GM21529 (cell line): ENCODE results near the gene SHE.
"Not testable (repeated sequence)": the region's sequence is repeated elsewhere in the genome, so short reads cannot be mapped to it uniquely, and the experiment has no call there.

ENCODE experiments used
- ATAC-seq: cut with Tn5 transposase; IDR thresholded peaks from one replicate; pipeline ENCODE4 v1.9.1; 2021; ENCODE audit not compliant: unreplicated experiment

Gene SHE

GRCh38 chr1:154502066-154502743 is at the start of gene SHE, which contains the start of gene TDRD10:
Gene SHE (minus strand): TSS chr1:154502412. CDS start chr1:154502026, 386 bp downstream.
Gene TDRD10 (plus strand): TSS chr1:154502219. CDS start chr1:154506904, 4,685 bp downstream.
- ATAC-seq, result no peak

- ATAC-seq, result no peak
These were observed 49.3 kb upstream of the SHE start for GRCh38 chr1:154551474-154551873.

DNA sequence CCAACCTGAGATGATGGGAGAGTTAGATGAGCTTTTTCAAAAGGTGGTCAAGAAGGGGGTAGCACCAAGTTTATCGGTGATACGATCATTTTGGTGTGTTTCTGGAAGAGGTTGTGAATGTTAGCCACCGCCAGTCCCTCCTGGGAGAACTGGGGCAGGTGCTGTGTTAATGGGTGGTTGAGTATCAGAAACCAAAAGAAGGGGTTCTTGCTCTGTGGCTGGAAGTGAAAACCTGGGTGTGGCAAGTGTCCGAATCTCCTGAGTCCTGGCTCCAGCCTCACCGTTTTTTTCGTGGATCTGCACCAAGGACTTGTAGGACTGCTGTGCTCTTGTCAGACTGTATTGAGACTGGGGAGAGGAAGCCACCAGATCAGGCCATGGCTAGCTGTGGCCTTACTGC is 48.4 kb upstream of the SHE start:
- no peak for ATAC-seq

DNA sequence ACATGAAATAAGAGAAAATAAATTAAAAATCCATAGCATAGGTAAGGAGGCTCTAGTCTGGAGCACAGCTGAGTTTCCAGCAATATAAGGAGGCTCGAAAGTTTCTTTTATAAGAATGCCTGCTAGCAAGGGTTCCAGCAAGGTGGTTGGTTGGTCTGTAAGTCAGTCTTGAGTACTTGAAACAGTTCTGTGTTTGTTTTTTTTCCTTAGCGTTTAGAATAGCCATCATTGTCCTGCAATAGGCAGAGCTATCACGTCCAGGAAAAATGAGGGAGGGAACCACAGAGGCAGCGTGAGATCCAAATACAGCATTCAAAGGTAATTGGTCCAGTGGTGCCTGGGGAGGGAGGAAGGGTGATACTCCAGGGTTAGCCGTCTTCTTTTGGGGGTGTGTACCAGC is 47.9 kb upstream of the SHE start:
- ATAC-seq, result no peak

DNA sequence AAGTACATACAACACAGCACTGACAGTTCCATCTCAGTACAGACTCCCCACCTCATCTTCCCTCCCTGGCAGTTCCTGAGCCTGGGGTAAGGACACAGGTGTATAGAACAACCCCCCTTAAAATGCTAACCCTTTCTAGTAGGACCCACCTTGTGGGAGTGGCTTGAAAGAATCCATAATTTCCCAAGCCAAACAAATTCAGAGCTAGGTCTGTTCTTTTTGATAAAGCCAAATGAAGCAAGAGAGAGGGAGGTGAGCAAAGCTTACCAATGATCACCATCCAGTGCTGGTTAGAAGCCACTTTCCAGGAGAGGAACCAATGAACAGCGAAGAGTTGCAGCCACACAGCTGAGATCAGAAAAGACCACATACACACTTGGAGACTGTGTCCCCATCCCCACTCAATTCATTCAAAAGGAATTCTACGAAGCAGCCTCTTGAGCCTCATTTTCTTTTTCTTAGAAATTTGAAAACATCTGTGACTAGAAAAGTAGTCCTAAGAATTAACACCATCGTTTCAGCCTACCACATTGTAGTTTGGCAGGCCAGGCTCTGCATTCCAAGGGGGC is 47.1 kb upstream of the SHE start:
- ATAC-seq, result no peak

DNA sequence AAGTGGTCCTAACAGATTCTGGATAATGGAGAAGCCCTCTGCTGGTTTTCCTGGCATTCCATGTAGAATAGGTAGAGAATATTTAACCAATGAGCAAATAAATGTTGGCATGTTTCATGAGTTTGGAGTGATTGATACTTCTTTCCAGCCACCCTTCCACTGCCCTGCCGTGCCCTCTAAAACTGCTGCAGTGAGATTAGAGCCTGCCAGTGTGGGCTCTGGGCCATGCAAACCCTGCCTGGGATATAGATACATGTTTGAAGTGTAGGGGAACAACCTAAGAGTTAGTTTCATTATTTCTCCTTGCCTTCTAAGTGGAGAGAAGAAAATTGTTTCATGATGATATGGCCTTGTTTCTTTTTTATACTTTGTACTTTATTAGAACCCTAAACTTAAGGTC is 45.8 kb upstream of the SHE start:
- ATAC-seq, result no peak

DNA sequence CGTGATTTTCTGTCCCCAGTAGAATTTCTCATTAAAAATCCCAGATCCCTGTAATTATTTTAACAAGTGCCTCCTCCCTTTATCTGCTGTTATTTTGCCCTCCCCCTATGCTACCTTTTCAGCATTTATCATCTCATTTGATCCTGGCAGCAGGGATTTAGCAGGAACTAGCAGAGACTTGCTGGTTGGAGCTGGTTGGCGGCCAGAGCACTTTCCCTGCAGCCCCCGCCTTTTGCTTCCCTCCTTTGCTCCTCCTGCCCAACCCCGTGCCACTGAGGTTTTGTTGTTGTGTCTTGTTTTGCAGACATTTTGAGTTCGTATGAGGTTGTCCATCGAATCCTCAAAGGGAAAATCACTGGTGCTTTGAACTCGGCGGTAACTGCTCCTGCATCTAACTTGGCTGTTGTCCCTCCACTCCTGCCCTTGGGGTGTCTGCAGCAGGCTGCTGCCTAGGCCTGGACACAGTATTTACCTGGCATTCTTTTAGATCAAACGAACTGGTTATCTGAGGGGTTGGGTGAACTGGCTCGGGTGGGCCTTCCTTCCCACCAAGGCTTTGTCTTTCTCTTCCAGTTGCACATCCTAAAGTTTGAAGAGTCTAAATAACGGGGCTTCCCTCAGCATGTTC is 45.0 kb upstream of the SHE start:
- no peak for ATAC-seq

DNA sequence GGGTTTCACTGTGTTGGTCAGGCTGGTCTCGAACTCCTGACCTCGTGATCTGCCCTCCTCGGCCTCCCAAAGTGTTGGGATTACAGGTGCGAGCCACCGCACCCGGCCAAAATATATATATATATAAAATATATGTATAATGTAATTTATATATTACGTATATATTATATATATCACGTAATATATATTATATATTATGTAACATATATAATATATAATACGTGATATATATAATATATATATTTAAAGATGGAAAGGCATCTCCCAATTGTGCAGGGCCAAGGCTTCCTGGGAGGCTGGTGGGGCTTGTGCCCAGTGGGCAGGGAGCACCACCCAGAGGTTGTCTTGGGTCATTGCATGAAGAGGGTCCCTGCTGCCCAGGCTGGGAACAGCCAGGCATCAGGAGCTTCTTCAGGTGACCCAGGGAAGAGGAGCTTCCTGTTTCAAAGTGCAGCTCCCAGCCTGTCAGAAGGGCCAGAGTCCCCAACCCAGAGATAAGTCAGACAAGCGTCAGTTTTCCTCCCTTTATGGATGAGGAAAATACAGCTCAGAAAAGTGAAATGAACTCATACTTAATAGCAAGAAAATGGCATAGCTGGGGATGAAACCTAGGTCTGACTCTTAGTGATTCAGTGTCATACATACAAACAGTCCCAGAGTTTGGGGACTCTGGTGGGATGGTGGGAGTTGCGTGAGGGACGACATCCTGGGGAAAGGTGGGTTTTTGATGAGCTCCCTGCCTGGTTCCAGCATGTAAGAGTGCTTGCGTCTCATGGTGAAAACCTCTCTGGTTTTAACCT is 44.3 kb upstream of the SHE start:
- no peak for ATAC-seq

- no peak for ATAC-seq
These were observed 39.0 kb upstream of the SHE start for GRCh38 chr1:154541231-154541630.

DNA sequence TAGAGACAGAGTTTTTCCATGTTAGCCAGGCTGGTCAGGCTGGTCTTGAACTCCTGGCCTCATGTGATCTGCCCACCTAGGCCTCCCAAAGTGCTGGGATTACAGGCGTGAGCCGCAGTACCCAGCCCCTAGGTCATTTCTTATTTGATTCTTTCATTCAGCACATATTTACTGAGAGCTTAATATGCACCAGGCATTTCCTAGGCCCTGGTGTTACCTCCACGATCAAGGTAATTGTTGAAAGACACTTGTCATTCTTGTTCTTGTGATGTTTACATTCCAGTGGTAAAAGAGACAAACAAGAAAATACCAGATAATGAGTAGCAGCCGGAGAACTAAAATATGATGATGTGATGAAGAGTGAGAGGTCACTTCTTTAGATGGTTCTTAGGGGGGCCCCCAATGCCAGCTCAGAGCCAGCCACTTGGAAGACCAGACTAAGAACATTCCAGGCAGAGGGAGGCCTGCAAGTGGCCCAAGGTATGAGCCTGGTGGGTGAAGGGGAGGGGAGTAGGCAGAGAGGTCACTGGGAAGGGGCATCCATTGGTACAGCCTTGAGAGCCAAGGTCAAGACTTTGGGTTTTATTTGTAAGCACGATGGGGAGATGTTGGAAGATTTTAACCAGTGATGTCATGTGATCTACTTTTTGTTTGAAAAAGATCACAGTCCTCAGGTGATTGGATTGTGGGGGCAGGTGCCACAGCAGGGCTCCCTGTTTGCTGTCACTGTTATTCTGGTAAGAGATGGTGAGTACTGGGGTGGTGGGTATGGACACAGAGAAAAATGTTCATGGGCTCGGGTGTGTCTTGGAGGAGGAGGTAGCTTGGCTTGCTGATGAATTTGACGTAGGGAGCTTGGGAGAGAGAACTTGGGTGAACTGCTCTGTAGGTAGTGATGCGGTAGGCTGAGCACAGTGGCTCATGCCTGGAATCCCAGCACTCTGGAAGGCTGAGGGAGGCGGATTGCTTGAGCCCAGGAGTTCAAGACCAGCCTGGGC is 37.6 kb upstream of the SHE start:
- ATAC-seq, result no peak

DNA sequence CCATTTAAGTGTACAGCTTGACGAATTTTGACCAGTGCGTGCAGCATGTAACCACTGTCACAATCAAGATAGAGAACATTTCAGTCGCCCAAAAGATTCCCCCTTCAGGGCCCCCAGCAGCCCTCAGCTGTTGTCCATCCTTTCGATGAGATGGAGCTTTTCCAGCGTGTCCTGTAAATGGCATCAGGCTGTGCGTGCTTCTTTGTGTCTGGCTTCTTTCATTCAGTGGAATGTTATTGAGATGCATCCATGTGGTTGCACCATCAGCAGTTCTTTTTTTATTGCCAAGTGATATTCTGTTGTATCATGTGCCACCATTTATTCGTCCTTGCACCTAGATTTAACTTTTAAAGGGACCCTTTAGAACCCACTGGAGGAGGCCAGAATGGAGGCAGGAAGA is 34.4 kb upstream of the SHE start:
- ATAC-seq, result no peak

GRCh38 chr1:154533952-154534844 is 32.0 kb upstream of the SHE start:
- no peak for ATAC-seq

GRCh38 chr1:154531950-154532349 is 29.7 kb upstream of the SHE start:
- not testable (repeated sequence) for ATAC-seq

DNA sequence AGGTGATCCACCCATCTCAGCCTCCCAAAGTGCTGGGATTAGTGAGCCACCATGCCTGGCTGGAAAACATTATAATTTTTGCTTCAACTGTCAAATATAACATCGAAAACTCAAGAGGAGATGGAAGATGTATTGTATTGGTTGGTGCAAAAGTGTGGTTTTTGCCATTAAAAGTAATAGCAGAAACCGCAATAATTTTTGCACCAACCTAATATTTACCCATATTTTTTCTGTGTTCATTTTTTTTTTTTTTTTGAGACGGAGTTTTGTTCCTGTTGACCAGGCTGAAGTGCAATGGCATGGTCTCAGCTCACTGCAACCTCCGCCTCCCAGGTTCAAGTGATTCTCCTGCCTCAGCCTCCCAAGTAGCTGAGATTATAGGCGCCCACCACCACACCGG is 27.1 kb upstream of the SHE start:
- no peak for ATAC-seq

DNA sequence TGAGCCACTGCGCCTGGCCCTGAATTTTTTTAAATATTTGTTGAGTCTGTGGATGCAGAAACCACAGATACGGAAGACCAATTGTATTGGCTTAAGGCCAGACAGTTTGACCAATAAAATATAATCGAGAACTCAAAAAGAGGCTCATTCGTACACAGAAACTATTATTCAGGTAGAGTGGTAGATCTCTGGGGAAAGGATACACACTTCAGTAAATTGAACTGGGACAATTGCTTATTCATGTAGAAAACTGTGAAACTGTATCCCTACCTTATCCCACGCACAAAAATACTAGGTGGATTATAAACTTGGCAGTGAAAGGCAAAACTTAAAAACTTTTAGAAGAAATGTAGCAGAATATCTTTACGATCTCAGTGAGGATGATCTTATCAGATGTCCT is 25.0 kb upstream of the SHE start:
- no peak for ATAC-seq

DNA sequence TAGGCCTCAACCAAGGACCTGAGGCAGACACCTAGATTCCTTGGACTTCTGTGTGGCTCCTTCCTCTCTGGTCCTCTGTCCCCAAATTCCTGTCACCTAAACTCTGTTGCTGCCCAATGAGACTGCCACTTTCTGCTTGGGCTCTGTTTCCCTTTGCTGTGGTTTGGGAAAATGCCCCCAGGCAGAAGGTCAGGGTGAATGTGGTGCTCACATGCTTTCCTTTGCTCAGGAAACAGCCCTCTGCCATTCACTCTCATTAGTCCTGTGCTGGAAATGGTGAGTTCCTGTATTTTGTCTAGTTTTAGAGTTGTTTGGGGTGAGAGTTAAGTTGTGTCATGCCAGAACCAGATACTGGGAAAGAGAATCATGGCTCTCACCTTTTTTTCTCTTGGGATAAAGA is 22.7 kb upstream of the SHE start:
- ATAC-seq, result no peak

- ATAC-seq, result no peak
These were observed 19.5 kb upstream of the SHE start for GRCh38 chr1:154521695-154522094.

DNA sequence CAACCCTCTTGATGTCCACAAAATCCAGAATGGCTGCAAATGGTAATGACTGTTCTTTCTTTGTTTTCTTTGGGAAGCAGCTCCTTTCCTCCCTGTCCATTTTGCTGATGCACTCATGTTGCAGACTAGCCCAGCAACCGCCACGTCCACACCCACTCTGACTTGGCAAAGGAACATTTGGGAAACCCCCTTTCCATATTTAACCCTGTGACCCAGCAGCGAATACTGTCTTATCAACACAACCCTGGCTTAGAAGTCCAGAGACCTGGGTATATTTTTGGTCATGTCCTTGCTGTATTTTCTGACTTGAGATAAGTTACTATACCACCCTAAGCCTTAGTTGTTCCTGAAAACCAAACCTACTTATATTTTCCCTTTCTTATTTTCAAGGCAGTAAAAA is 18.1 kb upstream of the SHE start:
- no peak for ATAC-seq

DNA sequence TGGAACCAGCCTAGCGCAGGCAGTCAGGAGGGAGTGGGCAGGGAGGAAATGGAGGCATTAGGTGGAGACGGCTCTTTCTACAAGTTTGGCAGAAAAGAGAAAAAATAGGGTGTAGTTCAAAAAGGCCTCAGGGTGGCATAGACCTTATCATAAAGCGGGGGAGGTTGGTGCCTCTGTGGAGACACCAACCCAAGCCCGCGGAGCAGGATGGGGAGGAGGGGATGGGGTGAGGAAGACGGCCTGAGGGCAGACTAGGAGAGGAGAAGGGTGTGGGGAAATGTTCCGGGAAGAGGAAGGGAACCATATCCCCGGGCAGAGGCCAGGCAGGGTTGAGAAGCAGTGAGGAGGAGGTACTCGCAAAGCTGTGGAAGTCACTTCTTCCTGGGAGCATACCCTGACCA is 17.4 kb upstream of the SHE start:
- ATAC-seq, result no peak

- no peak for ATAC-seq
These were observed 15.4 kb upstream of the SHE start for GRCh38 chr1:154517661-154518060.
